Endodermal cell (in vitro differentiated cells): Measurements from ENCODE around the gene YRDC. TPM values are rescaled to one million over a fixed set of nuclear protein-coding genes. Genes with fewer than 3 reads are reported as not detected.

Experiments used
- DNase-seq: peaks from one replicate; pipeline ENCODE4 v3.0.0-alpha.2; 2017
- H3K27ac ChIP-seq: 2 replicates; pipeline ENCODE4 v1.5.1; 2013; ENCODE audit warnings: mild to moderate bottlenecking, low read depth, low read length, moderate library complexity
- H3K27me3 ChIP-seq: 2 replicates; pipeline ENCODE4 v1.6.1; 2013; ENCODE audit warnings: mild to moderate bottlenecking, low read length, moderate library complexity; ENCODE audit not compliant: insufficient read depth, control insufficient read depth, poor library complexity, severe bottlenecking
- H3K36me3 ChIP-seq: 2 replicates; pipeline ENCODE4 v1.7.0; 2013; ENCODE audit warnings: mild to moderate bottlenecking, low read length, moderate library complexity; ENCODE audit not compliant: control insufficient read depth, insufficient read depth
- H3K4me1 ChIP-seq: one replicate; pipeline ENCODE4 v1.7.0; 2013; ENCODE audit warnings: low read length; ENCODE audit not compliant: control insufficient read depth, insufficient read depth
- H3K4me3 ChIP-seq: 2 replicates; pipeline ENCODE4 v1.5.1; 2013; ENCODE audit warnings: mild to moderate bottlenecking, low read length, moderate library complexity
- H3K9ac ChIP-seq: 2 replicates; pipeline ENCODE4 v1.6.1; 2013; ENCODE audit warnings: mild to moderate bottlenecking, low read length, moderate library complexity; ENCODE audit not compliant: poor library complexity, severe bottlenecking; ENCODE audit errors: extremely low read depth
- H3K9me3 ChIP-seq: 2 replicates; pipeline ENCODE4 v1.6.1; 2013; ENCODE audit warnings: mild to moderate bottlenecking, low read length, moderate library complexity; ENCODE audit not compliant: control insufficient read depth
- H3K27ac Mint-ChIP-seq: 2 replicates; pipeline ENCODE4 v1.8.0; 2020; ENCODE audit warnings: mixed read lengths
- H3K27me3 Mint-ChIP-seq: 2 replicates; pipeline ENCODE4 v1.8.0; 2021; ENCODE audit warnings: mild to moderate bottlenecking, mixed read lengths; ENCODE audit not compliant: insufficient read depth
- H3K36me3 Mint-ChIP-seq: 2 replicates; pipeline ENCODE4 v1.8.0; 2020; ENCODE audit warnings: low read depth, mixed read lengths
- H3K4me1 Mint-ChIP-seq: 2 replicates; pipeline ENCODE4 v1.8.0; 2020; ENCODE audit warnings: mixed read lengths
- H3K4me3 Mint-ChIP-seq: 2 replicates; pipeline ENCODE4 v1.8.0; 2020; ENCODE audit warnings: mild to moderate bottlenecking, moderate library complexity, mixed read lengths
- H3K9me3 Mint-ChIP-seq: 2 replicates; pipeline ENCODE4 v1.8.0; 2020; ENCODE audit warnings: mild to moderate bottlenecking, mixed read lengths
- CTCF ChIP-seq: fragments of 200-600 bp; sonication (generic); conservative IDR thresholded peaks from 2 replicates; pipeline ENCODE4 v1.5.0; 2021; ENCODE audit warnings: antibody characterized with exemption, mild to moderate bottlenecking
- WGBS, 2 experiments: methylation state at CpG; one replicate each; pipeline versions ENCODE4 v1.1.5 to v1.1.7; 2013; ENCODE audit warnings: missing lambda C conversion rate in 2 of 2, mixed read lengths in 1 of 2; ENCODE audit not compliant: insufficient coverage in 1 of 2, insufficient read length in 1 of 2; 5-methylcytosine and 5-hydroxymethylcytosine counted together
- total RNA-seq, 2 donors: library from RNA; stranded (reverse); fragmentation: NEBNext Ultra II Directional in 1 of 2; extraction: Animal tissue kit (Norgen Biotek cat#: 25700) in 1 of 2; gene quantifications; 2 replicates in 1 of 2; 3 replicates in 1 of 2; pipeline ENCODE4 v1.2.1, GENCODE V29; 2021

The YRDC gene
- total RNA-seq, 2 donors from 2014 or later: 21.0 to 21.1 TPM

GRCh38 chr1:37813529-37814145 is 5.6 kb upstream of the YRDC start:
- H3K4me1 ChIP-seq: no peaks in the 10 kb centered on the region
- H3K27ac Mint-ChIP-seq: peak overlapping the region; percentile 48
- H3K9ac ChIP-seq: no peak overlapping the region
- peaks cover 44% of the 10 kb centered on the region for H3K36me3 Mint-ChIP-seq
- H3K4me3 Mint-ChIP-seq: no peak overlapping the region
- peaks cover 13% of the 10 kb centered on the region for H3K4me1 Mint-ChIP-seq
- no peaks in the 10 kb centered on the region for H3K9me3 Mint-ChIP-seq
- no peak for DNase-seq
- no peak overlapping the region for H3K27ac ChIP-seq
- no peaks in the 10 kb centered on the region for H3K9me3 ChIP-seq
- peaks cover 40% of the 10 kb centered on the region for H3K36me3 ChIP-seq
- H3K4me3 ChIP-seq: no peak overlapping the region
- TF ChIP-seq CTCF: no peak
- no peaks in the 10 kb centered on the region for H3K27me3 Mint-ChIP-seq
- no peaks in the 10 kb centered on the region for H3K27me3 ChIP-seq
- 93% methylated on average over 2 of the region's 2 CpGs; no CpG with 5 or more reads in 1 of the 2 experiments for WGBS, 2 experiments

GRCh38 chr1:37811027-37811655 is 3.1 kb upstream of the YRDC start:
- H3K27ac Mint-ChIP-seq: no peak overlapping the region
- H3K9ac ChIP-seq: no peak overlapping the region
- peaks cover 35% of the 10 kb centered on the region for H3K36me3 Mint-ChIP-seq
- peaks cover 16% of the 10 kb centered on the region for H3K4me1 Mint-ChIP-seq
- peak; percentile 92 for TF ChIP-seq CTCF
- peaks cover 34% of the 10 kb centered on the region for H3K36me3 ChIP-seq
- H3K27ac ChIP-seq: no peak overlapping the region
- no peaks in the 10 kb centered on the region for H3K27me3 Mint-ChIP-seq
- H3K4me3 Mint-ChIP-seq: no peak overlapping the region
- 20 to 30% methylated on average over 1 to 6 of the region's 7 CpGs for WGBS, 2 experiments
- no peaks in the 10 kb centered on the region for H3K9me3 ChIP-seq
- no peak overlapping the region for H3K4me3 ChIP-seq
- H3K4me1 ChIP-seq: peaks cover 5% of the 10 kb centered on the region
- DNase-seq: peak; percentile 87
- H3K9me3 Mint-ChIP-seq: no peaks in the 10 kb centered on the region
- no peaks in the 10 kb centered on the region for H3K27me3 ChIP-seq

- no peaks in the 10 kb centered on the region for H3K9me3 Mint-ChIP-seq
- H3K27ac Mint-ChIP-seq: no peak overlapping the region
- H3K4me1 Mint-ChIP-seq: peaks cover 16% of the 10 kb centered on the region
- no peaks in the 10 kb centered on the region for H3K27me3 Mint-ChIP-seq
- WGBS, 2 experiments: 82 to 94% methylated on average over 2 of the region's 2 CpGs
- Histone ChIP-seq H3K27me3 (no peaks in the 10 kb centered on the region), H3K27ac (no peak overlapping the region), H3K36me3 (peaks cover 36% of the 10 kb centered on the region), H3K4me1 (peaks cover 5% of the 10 kb centered on the region), H3K9ac (no peak overlapping the region), H3K9me3 (no peaks in the 10 kb centered on the region), H3K4me3 (no peak overlapping the region)
- no peak for TF ChIP-seq CTCF
- no peak for DNase-seq
- H3K36me3 Mint-ChIP-seq: peaks cover 38% of the 10 kb centered on the region
- no peak overlapping the region for H3K4me3 Mint-ChIP-seq
Measured at GRCh38 chr1:37809942-37810341, 1.9 kb upstream of the YRDC start.
